Hippocampal formation (tissue), 2 donors: ENCODE data around the gene SIL1.
"Not testable (repeated sequence)": the region's sequence is repeated elsewhere in the genome, so short reads cannot be mapped to it uniquely, and the experiment has no call there.

ENCODE experiments used
- DNase-seq, 2 donors: peaks; one replicate each; lab custom pipeline; 2025; lab: John Stamatoyannopoulos, UW

The SIL1 gene

GRCh38 chr5:139025651-139026050 lies 172.5 kb downstream of the SIL1 start:
- no peak for DNase-seq

GRCh38 chr5:139023286-139023685 lies 174.9 kb downstream of the SIL1 start:
- no peak for DNase-seq

GRCh38 chr5:139022528-139022927 lies 175.6 kb downstream of the SIL1 start:
- DNase-seq = no peak

GRCh38 chr5:139021346-139021745 lies 176.8 kb downstream of the SIL1 start:
- DNase-seq = no peak

GRCh38 chr5:139019880-139020279 lies 178.3 kb downstream of the SIL1 start:
- no peak for DNase-seq

- DNase-seq = no peak
Measured at GRCh38 chr5:139019211-139019610, 179.0 kb downstream of the SIL1 start.

- no peak for DNase-seq
Measured at GRCh38 chr5:139017624-139018023, 180.5 kb downstream of the SIL1 start.

GRCh38 chr5:139016186-139016585 lies 182.0 kb downstream of the SIL1 start:
- DNase-seq = no peak

- DNase-seq = no peak
Measured at GRCh38 chr5:139014726-139015125, 183.4 kb downstream of the SIL1 start.

GRCh38 chr5:139012176-139012575 lies 186.0 kb downstream of the SIL1 start:
- DNase-seq = no peak

- DNase-seq = not testable (repeated sequence)
Measured at GRCh38 chr5:139011156-139011555, 187.0 kb downstream of the SIL1 start.

GRCh38 chr5:139004374-139005307 lies 193.5 kb downstream of the SIL1 start:
- no peak for DNase-seq

- DNase-seq = no peak
Measured at GRCh38 chr5:138999674-139000073, 198.5 kb downstream of the SIL1 start.

- DNase-seq = no peak
Measured at GRCh38 chr5:138998521-138998920, 199.6 kb downstream of the SIL1 start.

- no peak for DNase-seq
Measured at GRCh38 chr5:138996120-138996519, 202.0 kb downstream of the SIL1 start.

GRCh38 chr5:138990986-138991590 lies 207.1 kb downstream of the SIL1 start:
- DNase-seq = no peak

- DNase-seq = no peak
Measured at GRCh38 chr5:138989720-138990119, 208.4 kb downstream of the SIL1 start.

- DNase-seq = no peak
Measured at GRCh38 chr5:138986186-138986800, 211.9 kb downstream of the SIL1 start.

- no peak for DNase-seq
Measured at GRCh38 chr5:138985683-138986082, 212.5 kb downstream of the SIL1 start.

GRCh38 chr5:138985256-138985655 lies 212.9 kb downstream of the SIL1 start:
- DNase-seq = no peak

- DNase-seq = no peak
Measured at GRCh38 chr5:138983984-138984383, 214.2 kb downstream of the SIL1 start.

- no peak for DNase-seq
Measured at GRCh38 chr5:138981586-138981985, 216.6 kb downstream of the SIL1 start.

GRCh38 chr5:138981131-138981530 lies 217.0 kb downstream of the SIL1 start:
- no peak for DNase-seq
